ENCODE results near the gene LRP2.

Gene LRP2

GRCh38 chr2:169090133-169090820 is 272.1 kb downstream of the LRP2 start:
- H3K4me1 ChIP-seq (ENCODE audit: insufficient read depth, low read length), result no peaks in the 10 kb centered on the region

DNA sequence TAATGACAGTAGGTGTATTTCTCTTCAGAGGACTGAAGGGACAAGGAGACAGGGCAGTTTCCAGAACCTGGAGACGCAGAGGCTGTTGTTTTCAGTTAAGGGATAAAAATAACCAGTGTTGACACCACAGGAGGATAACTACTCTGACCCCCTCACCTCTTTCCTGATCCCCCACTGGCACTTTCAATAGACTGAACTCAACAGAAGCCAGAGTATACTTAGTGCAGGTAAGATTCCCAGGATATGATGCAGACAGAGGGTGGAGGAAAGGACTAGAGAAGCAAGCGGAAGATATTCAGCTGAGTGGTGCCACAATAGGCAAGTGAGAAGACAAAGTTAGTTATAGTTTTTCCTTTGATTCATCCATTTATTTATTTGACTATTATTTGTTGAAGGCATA is 273.2 kb downstream of the LRP2 start:
- H3K4me1 ChIP-seq (ENCODE audit: insufficient read depth, low read length), result no peaks in the 10 kb centered on the region
- no peak overlapping the region for H3K4me3 ChIP-seq (ENCODE audit: low read length)
- H3K9ac ChIP-seq (ENCODE audit: low read depth, low read length), result no peak overlapping the region
- H3K36me3 ChIP-seq (ENCODE audit: insufficient read depth, low read length), result no peaks in the 10 kb centered on the region
- H3K9me3 ChIP-seq (ENCODE audit: insufficient read depth, low read depth, low read length), result no peaks in the 10 kb centered on the region
- 91% methylated on average over 2 of the region's 2 CpGs for WGBS
- no peak overlapping the region for H3K27ac ChIP-seq (ENCODE audit: low read depth, low read length)
- H3K27me3 ChIP-seq (ENCODE audit: insufficient read depth, low read length), result peaks cover 18% of the 10 kb centered on the region; the same call in 1 of the 2 replicates

More at GRCh38 chr2:169090133-169090820, 272.1 kb downstream of the LRP2 start:
- H3K36me3 ChIP-seq (ENCODE audit: insufficient read depth, low read length), result no peaks in the 10 kb centered on the region
- no peak overlapping the region for H3K4me3 ChIP-seq (ENCODE audit: low read length)
- no peak overlapping the region for H3K27ac ChIP-seq (ENCODE audit: low read depth, low read length)
- WGBS, result over 99% methylated on average over 5 of the region's 6 CpGs
- H3K9me3 ChIP-seq (ENCODE audit: insufficient read depth, low read depth, low read length), result no peaks in the 10 kb centered on the region
- peaks cover 23% of the 10 kb centered on the region; the same call in 1 of the 2 replicates for H3K27me3 ChIP-seq (ENCODE audit: insufficient read depth, low read length)
- H3K9ac ChIP-seq (ENCODE audit: low read depth, low read length), result no peak overlapping the region

DNA sequence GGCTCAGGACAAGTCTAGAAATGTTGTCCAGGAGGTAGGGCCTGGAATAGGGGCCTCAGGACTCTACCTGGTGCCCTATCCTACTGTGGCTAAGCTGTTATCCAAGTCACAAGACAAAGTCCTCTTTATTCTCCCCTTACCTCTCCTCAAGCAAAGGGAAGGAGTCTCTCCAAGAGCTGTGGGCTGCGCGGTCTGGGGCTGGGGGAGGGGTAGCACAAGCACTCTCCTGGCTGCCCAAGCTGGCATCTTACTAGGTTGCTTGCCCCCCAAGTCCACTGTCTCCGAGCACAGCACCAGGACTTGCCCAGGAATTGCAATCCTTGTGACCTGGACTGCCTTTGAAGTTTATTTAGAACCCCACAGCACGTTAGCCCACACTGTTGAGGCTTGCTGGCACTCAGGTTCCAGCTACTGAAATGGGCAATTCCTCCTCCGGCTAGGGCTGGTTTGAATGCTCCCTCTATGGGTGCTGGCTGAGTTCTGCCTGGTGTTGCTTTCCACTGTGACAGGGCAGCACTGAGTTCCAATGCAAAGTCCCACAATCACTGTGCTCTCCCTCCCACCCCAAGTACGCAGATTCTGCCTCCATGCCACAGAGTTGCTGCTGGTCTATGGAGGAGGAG is 274.5 kb downstream of the LRP2 start:
- H3K4me1 ChIP-seq (ENCODE audit: insufficient read depth, low read length), result no peaks in the 10 kb centered on the region
- H3K9ac ChIP-seq (ENCODE audit: low read depth, low read length), result no peak overlapping the region
- H3K27me3 ChIP-seq (ENCODE audit: insufficient read depth, low read length), result peaks cover 6% of the 10 kb centered on the region; the same call in 1 of the 2 replicates
- H3K4me3 ChIP-seq (ENCODE audit: low read length), result no peak overlapping the region
- no peaks in the 10 kb centered on the region for H3K9me3 ChIP-seq (ENCODE audit: insufficient read depth, low read depth, low read length)
- WGBS, result 86% methylated on average over 5 of the region's 6 CpGs
- H3K36me3 ChIP-seq (ENCODE audit: insufficient read depth, low read length), result no peaks in the 10 kb centered on the region
- no peak overlapping the region for H3K27ac ChIP-seq (ENCODE audit: low read depth, low read length)

- no peaks in the 10 kb centered on the region for H3K4me1 ChIP-seq (ENCODE audit: insufficient read depth, low read length)
- no peaks in the 10 kb centered on the region for H3K36me3 ChIP-seq (ENCODE audit: insufficient read depth, low read length)
- H3K4me3 ChIP-seq (ENCODE audit: low read length), result no peak overlapping the region
- 97% methylated on average over 3 of the region's 3 CpGs for WGBS
- H3K27me3 ChIP-seq (ENCODE audit: insufficient read depth, low read length), result no peaks in the 10 kb centered on the region
- H3K27ac ChIP-seq (ENCODE audit: low read depth, low read length), result no peak overlapping the region
- no peaks in the 10 kb centered on the region for H3K9me3 ChIP-seq (ENCODE audit: insufficient read depth, low read depth, low read length)
- no peak overlapping the region for H3K9ac ChIP-seq (ENCODE audit: low read depth, low read length)
These were observed 275.4 kb downstream of the LRP2 start for GRCh38 chr2:169086893-169087467.

GRCh38 chr2:169082995-169083394 is 279.3 kb downstream of the LRP2 start:
- no peak overlapping the region for H3K9ac ChIP-seq (ENCODE audit: low read depth, low read length)
- 94% methylated on average over 4 of the region's 4 CpGs for WGBS
- no peak overlapping the region for H3K27ac ChIP-seq (ENCODE audit: low read depth, low read length)
- no peaks in the 10 kb centered on the region for H3K36me3 ChIP-seq (ENCODE audit: insufficient read depth, low read length)
- no peak overlapping the region for H3K4me3 ChIP-seq (ENCODE audit: low read length)
- no peaks in the 10 kb centered on the region for H3K27me3 ChIP-seq (ENCODE audit: insufficient read depth, low read length)
- H3K4me1 ChIP-seq (ENCODE audit: insufficient read depth, low read length), result no peaks in the 10 kb centered on the region
- H3K9me3 ChIP-seq (ENCODE audit: insufficient read depth, low read depth, low read length), result no peaks in the 10 kb centered on the region

DNA sequence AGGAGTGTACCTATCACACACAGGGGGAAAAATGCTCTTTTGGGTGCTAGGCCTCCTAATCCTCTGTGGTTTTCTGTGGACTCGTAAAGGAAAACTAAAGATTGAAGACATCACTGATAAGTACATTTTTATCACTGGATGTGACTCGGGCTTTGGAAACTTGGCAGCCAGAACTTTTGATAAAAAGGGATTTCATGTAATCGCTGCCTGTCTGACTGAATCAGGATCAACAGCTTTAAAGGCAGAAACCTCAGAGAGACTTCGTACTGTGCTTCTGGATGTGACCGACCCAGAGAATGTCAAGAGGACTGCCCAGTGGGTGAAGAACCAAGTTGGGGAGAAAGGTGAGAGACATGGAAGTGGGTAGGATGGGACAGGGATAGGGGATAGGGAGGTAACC is 280.8 kb downstream of the LRP2 start:
- Histone ChIP-seq H3K27me3 (ENCODE audit: insufficient read depth, low read length) (no peaks in the 10 kb centered on the region), H3K9ac (ENCODE audit: low read depth, low read length) (no peak overlapping the region), H3K9me3 (ENCODE audit: insufficient read depth, low read depth, low read length) (no peaks in the 10 kb centered on the region), H3K4me1 (ENCODE audit: insufficient read depth, low read length) (no peaks in the 10 kb centered on the region), H3K4me3 (ENCODE audit: low read length) (no peak overlapping the region), H3K27ac (ENCODE audit: low read depth, low read length) (no peak overlapping the region), H3K36me3 (ENCODE audit: insufficient read depth, low read length) (no peaks in the 10 kb centered on the region)
- 96% methylated on average over 5 of the region's 5 CpGs for WGBS

- H3K9me3 ChIP-seq (ENCODE audit: insufficient read depth, low read depth, low read length), result no peaks in the 10 kb centered on the region
- 91% methylated on average over 2 of the region's 2 CpGs for WGBS
These were observed 281.9 kb downstream of the LRP2 start for GRCh38 chr2:169080250-169081069.

DNA sequence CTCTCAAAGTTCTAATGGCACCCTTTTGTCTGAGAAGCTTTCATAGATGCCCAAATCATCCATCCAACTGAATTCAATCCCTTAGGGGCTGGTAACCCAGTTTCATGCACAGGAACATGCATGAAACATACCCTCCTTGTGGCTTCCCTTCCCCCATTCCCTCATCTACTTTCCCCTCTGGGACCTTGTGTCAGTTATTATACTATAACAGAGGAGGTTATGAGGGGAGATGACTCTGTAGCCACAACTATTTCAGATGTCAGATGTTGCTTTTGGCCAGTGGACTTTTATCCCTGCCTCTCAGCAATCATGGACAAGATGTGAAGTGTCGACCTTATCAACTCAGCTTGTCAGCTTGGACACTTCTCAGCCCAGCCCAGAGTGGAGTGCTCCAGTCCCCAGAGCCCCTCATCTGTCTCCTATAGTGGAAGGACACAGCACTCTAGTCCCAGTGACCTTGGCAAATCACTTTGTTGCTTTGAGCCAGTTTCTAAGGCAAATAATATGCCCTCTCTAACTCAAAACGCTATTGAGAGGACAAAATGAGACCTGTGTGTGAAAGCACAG is 284.6 kb downstream of the LRP2 start:
- Histone ChIP-seq H3K27me3 (ENCODE audit: insufficient read depth, low read length) (no peaks in the 10 kb centered on the region), H3K36me3 (ENCODE audit: insufficient read depth, low read length) (no peaks in the 10 kb centered on the region), H3K9me3 (ENCODE audit: insufficient read depth, low read depth, low read length) (no peaks in the 10 kb centered on the region), H3K27ac (ENCODE audit: low read depth, low read length) (no peak overlapping the region), H3K4me3 (ENCODE audit: low read length) (no peak overlapping the region), H3K9ac (ENCODE audit: low read depth, low read length) (no peak overlapping the region), H3K4me1 (ENCODE audit: insufficient read depth, low read length) (no peaks in the 10 kb centered on the region)
- WGBS, result 68% methylated on average over 2 of the region's 2 CpGs

More at GRCh38 chr2:169080250-169081069, 281.9 kb downstream of the LRP2 start:
- H3K4me1 ChIP-seq (ENCODE audit: insufficient read depth, low read length), result no peaks in the 10 kb centered on the region
- no peak overlapping the region for H3K27ac ChIP-seq (ENCODE audit: low read depth, low read length)
- H3K4me3 ChIP-seq (ENCODE audit: low read length), result no peak overlapping the region
- H3K27me3 ChIP-seq (ENCODE audit: insufficient read depth, low read length), result no peaks in the 10 kb centered on the region
- no peaks in the 10 kb centered on the region for H3K36me3 ChIP-seq (ENCODE audit: insufficient read depth, low read length)
- no peak overlapping the region for H3K9ac ChIP-seq (ENCODE audit: low read depth, low read length)

All from HUES64 (cell line).